ENCODE measurements around the gene HIC1.

HIC1 gene

GRCh38 chr17:2025622-2026309 lies 29.1 kb upstream of the HIC1 start:
- peak; percentile 28 for DNase-seq

- DNase-seq: no peak
These were observed 27.2 kb upstream of the HIC1 start for GRCh38 chr17:2027528-2028233.

- no peak for DNase-seq
These were observed 26.7 kb upstream of the HIC1 start for GRCh38 chr17:2028234-2028614.

- no peak for DNase-seq
These were observed 26.2 kb upstream of the HIC1 start for GRCh38 chr17:2028737-2029136.

GRCh38 chr17:2029911-2030778 lies 24.8 kb upstream of the HIC1 start, which contains the start of gene DPH1:
Gene DPH1, plus strand, starts transcription at chr17:2030153. Its CDS starts 17 bp downstream, at chr17:2030170.
- DNase-seq: peak; percentile 88

- DNase-seq: peak; percentile 68
These were observed 24.1 kb upstream of the HIC1 start for GRCh38 chr17:2030779-2031163.

- DNase-seq: no peak
These were observed 21.8 kb upstream of the HIC1 start for GRCh38 chr17:2033153-2033552.

- no peak for DNase-seq
These were observed 20.7 kb upstream of the HIC1 start for GRCh38 chr17:2034157-2034556.

- no peak for DNase-seq
These were observed 19.9 kb upstream of the HIC1 start for GRCh38 chr17:2034806-2035540.

- DNase-seq: no peak
These were observed 19.1 kb upstream of the HIC1 start for GRCh38 chr17:2035541-2036488.

GRCh38 chr17:2037155-2037554 lies 17.7 kb upstream of the HIC1 start:
- DNase-seq: no peak

GRCh38 chr17:2040219-2040827 lies 14.6 kb upstream of the HIC1 start:
- no peak for DNase-seq

- DNase-seq: no peak
These were observed 13.9 kb upstream of the HIC1 start for GRCh38 chr17:2040942-2041560.

- DNase-seq: peak; percentile 97
These were observed 13.1 kb upstream of the HIC1 start, which contains the start of gene OVCA2 for GRCh38 chr17:2041561-2042389. Gene OVCA2, plus strand, starts transcription at chr17:2042022. Its CDS starts 26 bp downstream, at chr17:2042048.

- no peak for DNase-seq
These were observed 12.5 kb upstream of the HIC1 start for GRCh38 chr17:2042390-2042847.

- no peak for DNase-seq
These were observed 12.0 kb upstream of the HIC1 start for GRCh38 chr17:2042933-2043332.

- no peak for DNase-seq
These were observed 11.1 kb upstream of the HIC1 start for GRCh38 chr17:2043785-2044184.

GRCh38 chr17:2044263-2044894 lies 10.5 kb upstream of the HIC1 start:
- DNase-seq: no peak

GRCh38 chr17:2047590-2047989 lies 7.3 kb upstream of the HIC1 start:
- DNase-seq: no peak
